ENCODE measurements around the gene TNIP1.

DNA sequence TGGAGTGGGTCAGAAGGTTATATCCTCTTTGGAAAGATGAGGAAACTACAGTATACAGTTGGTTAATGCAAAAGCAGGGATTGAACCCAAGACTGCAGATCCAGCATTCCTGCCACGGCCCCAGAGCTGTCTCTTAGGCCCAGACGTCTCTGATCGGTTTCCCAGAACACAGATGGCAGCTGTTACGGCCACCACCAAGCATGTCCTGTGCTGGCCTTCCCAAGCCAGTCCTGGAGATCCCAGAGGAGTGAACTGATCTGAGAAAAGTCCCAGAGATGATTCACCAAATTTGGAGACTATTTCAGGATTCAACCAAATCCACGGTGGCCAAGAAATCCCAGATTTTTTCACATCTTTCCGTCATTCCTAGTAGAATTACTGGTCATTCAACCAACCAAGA lies 20.1 kb downstream of the TNIP1 start:
- TF ChIP-seq CTCF (IDR thresholded peaks at IDR 0.05): no peak
- TF ChIP-seq RCOR1 (IDR thresholded peaks at IDR 0.05; ENCODE audit: low read length): no peak
- TF ChIP-seq, protein P1, sequence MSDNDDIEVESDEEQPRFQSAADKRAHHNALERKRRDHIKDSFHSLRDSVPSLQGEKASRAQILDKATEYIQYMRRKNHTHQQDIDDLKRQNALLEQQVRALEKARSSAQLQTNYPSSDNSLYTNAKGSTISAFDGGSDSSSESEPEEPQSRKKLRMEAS (IDR thresholded peaks at IDR 0.05; ENCODE audit: low read depth): no peak
- no peak for TF ChIP-seq POLR2AphosphoS5 (IDR thresholded peaks at IDR 0.05; ENCODE audit: low read depth, low read length)
- TF ChIP-seq USF2 (IDR thresholded peaks at IDR 0.05; ENCODE audit: borderline replicate concordance, low read depth, low read length): no peak
- no peak for TF ChIP-seq TAF1 (IDR thresholded peaks at IDR 0.05; ENCODE audit: borderline replicate concordance, low read depth, low read length)
- TF ChIP-seq, protein P2, sequence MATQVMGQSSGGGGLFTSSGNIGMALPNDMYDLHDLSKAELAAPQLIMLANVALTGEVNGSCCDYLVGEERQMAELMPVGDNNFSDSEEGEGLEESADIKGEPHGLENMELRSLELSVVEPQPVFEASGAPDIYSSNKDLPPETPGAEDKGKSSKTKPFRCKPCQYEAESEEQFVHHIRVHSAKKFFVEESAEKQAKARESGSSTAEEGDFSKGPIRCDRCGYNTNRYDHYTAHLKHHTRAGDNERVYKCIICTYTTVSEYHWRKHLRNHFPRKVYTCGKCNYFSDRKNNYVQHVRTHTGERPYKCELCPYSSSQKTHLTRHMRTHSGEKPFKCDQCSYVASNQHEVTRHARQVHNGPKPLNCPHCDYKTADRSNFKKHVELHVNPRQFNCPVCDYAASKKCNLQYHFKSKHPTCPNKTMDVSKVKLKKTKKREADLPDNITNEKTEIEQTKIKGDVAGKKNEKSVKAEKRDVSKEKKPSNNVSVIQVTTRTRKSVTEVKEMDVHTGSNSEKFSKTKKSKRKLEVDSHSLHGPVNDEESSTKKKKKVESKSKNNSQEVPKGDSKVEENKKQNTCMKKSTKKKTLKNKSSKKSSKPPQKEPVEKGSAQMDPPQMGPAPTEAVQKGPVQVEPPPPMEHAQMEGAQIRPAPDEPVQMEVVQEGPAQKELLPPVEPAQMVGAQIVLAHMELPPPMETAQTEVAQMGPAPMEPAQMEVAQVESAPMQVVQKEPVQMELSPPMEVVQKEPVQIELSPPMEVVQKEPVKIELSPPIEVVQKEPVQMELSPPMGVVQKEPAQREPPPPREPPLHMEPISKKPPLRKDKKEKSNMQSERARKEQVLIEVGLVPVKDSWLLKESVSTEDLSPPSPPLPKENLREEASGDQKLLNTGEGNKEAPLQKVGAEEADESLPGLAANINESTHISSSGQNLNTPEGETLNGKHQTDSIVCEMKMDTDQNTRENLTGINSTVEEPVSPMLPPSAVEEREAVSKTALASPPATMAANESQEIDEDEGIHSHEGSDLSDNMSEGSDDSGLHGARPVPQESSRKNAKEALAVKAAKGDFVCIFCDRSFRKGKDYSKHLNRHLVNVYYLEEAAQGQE (IDR thresholded peaks at IDR 0.05; ENCODE audit: low read depth, low read length): no peak
- no peak for TF ChIP-seq JUND (IDR thresholded peaks at IDR 0.05)
- TF ChIP-seq, protein P3, sequence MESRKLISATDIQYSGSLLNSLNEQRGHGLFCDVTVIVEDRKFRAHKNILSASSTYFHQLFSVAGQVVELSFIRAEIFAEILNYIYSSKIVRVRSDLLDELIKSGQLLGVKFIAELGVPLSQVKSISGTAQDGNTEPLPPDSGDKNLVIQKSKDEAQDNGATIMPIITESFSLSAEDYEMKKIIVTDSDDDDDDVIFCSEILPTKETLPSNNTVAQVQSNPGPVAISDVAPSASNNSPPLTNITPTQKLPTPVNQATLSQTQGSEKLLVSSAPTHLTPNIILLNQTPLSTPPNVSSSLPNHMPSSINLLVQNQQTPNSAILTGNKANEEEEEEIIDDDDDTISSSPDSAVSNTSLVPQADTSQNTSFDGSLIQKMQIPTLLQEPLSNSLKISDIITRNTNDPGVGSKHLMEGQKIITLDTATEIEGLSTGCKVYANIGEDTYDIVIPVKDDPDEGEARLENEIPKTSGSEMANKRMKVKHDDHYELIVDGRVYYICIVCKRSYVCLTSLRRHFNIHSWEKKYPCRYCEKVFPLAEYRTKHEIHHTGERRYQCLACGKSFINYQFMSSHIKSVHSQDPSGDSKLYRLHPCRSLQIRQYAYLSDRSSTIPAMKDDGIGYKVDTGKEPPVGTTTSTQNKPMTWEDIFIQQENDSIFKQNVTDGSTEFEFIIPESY (IDR thresholded peaks at IDR 0.05; ENCODE audit: borderline replicate concordance, low read depth): no peak
- no peak for TF ChIP-seq FOXM1 (IDR thresholded peaks at IDR 0.05; ENCODE audit: low read depth)
- TF ChIP-seq EZH2phosphoT487 (IDR thresholded peaks at IDR 0.05; ENCODE audit: borderline replicate concordance, low read depth): no peak
- TF ChIP-seq EP300 (IDR thresholded peaks at IDR 0.05; ENCODE audit: borderline replicate concordance in 1 of 2, low read depth in 1 of 2, low read length in 1 of 2): no peak
- no peak for TF ChIP-seq YY1 (IDR thresholded peaks at IDR 0.05; ENCODE audit: low read depth)
- TF ChIP-seq MXI1 (IDR thresholded peaks at IDR 0.05; ENCODE audit: low read depth, low read length): no peak

All from SK-N-SH (cell line).